CD4-positive, alpha-beta T cell treated with Interleukin-10 for 1 hour (primary cell): ENCODE measurements around the gene EFNB3.

Experiments used
- DNase-seq: peaks from one replicate; pipeline ENCODE4 v3.0.0-alpha.2; 2020

Gene EFNB3, protein sequence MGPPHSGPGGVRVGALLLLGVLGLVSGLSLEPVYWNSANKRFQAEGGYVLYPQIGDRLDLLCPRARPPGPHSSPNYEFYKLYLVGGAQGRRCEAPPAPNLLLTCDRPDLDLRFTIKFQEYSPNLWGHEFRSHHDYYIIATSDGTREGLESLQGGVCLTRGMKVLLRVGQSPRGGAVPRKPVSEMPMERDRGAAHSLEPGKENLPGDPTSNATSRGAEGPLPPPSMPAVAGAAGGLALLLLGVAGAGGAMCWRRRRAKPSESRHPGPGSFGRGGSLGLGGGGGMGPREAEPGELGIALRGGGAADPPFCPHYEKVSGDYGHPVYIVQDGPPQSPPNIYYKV

DNA sequence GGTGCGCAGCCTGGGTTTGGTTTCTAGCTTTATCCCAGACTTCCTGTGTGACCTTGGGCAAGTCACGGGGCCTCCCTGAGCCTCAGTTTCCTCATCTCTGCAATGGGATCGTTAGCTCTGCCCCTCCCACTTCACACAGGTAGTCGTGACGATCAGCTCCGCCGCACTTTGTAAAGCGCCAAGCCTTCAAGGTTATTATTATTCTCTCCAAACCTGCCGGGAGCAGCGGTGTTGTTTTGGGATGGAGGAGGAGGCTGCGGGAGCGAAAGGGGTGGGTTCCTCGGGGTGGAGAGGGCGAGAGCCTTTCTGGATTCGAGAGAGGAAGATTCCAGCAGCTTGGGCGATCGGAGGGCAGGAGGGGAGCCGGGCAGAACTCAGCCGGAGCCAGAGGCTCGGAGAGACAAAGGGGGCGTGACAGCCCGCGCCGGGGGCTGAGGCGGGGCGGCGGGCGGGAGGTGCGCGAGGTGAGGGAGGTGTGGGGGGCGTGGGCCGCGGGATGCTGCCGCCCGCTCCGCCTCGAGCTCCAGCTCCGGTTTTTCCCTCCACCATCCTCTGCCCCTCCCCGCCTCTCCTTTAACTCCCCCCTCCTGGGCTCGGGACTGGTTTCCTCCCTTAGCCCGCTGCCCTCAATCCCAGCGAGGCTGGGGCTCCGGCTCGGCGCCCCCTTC lies at the start of gene EFNB3:
TSS of gene EFNB3 (plus strand) at position 602 of the 668 bp plus-strand sequence. CDS start 397 bp downstream, outside the sequence.
- DNase-seq = no peak

DNA sequence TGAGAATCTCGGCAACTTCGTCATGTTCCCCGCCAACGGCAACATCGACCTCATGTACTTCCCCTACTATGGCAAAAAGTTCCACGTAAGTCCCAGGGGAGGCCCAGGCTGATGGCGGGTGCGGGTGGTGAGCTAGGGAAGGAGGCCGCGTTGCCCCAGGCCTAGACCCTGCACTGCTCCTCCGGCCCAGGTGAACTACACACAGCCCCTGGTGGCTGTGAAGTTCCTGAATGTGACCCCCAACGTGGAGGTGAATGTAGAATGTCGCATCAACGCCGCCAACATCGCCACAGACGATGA lies 49.5 kb upstream of the EFNB3 start:
- no peak for DNase-seq

DNA sequence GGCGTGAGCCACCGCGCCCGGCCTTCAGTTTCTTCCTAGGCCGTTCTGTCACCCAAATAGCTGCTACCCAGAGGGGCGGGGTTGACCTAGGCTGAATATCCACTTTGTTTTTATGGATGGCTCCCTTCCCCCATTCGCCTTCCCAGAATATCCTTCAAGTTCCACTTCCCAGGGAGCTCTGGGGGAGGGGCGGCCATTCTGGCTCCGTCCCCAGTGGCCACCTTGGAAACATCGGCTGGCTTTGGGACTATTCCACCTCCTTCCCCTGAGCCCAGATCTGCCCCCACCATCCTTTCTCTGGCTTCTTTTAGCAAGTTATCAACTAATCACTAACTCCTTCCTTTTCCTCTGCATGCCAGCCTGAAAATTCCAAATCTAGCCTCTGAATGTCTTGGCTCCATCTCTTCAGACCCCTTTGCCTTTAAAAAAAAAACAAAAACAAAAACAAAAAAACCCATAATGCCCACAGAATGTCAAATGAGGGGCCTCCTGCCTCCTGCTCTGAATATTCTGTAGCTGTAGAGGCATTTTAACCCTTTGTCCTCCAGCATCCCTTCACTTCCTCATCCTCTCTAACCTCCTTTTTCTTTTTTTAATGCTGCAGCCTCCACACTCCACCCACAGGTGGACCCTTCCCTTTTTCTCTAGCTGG lies 47.9 kb upstream of the EFNB3 start:
- DNase-seq = no peak

DNA sequence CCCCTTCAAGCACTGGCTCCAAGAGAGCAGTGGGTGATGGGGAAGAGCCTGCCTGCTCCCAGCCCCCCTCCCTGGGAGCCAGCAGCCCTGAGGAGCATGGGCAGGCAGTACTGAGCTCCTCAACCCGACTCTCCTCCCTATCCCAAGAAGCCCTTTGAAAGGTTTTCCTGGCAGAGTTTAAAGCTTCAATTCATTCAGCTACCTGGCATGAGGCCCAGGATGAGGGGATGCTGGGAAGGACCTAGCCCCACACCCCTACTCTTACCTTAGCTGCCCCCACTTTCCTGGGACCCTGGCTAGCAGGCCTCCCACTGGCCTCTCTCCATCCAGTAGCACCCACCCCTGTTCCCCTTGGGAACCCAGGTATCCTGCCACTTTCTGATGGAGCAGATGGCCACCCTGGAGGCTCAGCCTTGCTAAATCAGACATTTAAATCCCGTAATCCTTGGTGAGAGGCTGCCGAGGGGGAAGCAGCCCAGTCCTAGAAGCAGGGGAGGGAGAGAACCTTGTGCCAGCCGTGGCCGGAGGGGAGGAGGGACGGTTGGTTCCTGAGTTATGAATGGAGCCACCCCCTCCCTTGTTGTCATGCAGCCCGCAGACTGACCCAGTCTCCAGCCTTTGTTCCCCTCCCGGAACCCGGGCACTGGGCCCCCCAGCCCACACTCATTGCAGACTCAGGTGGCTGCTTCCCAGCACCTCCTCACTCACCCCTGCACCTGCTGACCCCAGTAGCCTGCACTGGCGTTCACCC lies 37.2 kb upstream of the EFNB3 start:
- DNase-seq = no peak

DNA sequence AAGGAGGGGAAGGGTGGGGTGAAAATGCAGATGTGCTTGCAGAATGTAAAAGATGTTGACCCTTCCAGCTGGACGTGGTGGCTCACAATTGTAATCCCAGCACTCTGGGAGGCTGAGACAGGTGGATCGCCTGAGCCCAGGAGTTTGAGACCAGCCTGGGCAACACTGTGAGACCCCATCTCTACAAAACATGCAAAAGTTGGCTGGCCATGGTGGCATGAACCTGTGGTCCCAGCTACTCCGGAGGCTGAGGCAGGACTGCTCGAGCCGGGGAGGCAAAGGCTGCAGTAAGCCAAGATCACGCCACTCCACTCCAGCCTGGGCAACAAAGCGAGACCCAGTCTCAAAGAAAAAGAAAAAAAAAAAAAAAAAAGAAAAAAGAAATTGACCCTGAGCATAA lies 36.5 kb upstream of the EFNB3 start:
- DNase-seq = no peak

DNA sequence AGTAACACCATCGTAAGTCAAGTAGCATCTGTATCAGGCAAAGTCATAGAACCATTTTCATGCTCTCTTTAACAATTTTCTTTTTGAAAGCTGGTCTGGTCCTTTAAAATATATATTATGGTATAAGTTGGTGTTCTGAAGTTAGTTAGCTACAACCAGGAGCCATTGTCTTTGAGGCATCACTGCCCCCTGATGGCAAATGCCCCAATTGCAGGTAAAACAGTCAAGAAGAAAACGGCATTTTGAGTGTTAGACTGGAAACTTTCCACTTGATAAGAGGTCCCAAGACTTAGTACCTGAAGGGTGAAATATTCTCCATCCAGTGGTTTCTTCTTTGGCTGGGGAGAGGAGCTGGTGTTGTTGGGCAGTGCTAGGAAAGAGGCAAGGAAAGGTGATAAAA lies 31.8 kb upstream of the EFNB3 start:
- DNase-seq = peak; percentile 45

DNA sequence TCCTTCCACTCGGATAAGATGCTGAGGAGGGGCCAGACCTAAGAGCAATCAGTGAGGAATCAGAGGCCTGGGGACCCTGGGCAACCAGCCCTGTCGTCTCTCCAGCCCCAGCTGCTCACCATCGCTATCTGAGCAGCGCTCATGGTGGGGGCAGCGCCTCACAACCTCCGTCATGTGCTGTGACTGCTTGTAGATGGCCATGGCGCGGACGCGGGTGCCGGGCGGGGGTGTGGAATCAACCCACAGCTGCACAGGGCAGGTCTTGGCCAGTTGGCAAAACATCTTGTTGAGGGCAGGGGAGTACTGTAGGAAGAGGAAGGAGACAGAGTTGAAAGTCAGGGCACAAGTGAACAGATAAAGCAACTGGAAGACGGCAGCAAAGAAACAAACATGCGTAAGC lies 30.1 kb upstream of the EFNB3 start:
- no peak for DNase-seq

DNA sequence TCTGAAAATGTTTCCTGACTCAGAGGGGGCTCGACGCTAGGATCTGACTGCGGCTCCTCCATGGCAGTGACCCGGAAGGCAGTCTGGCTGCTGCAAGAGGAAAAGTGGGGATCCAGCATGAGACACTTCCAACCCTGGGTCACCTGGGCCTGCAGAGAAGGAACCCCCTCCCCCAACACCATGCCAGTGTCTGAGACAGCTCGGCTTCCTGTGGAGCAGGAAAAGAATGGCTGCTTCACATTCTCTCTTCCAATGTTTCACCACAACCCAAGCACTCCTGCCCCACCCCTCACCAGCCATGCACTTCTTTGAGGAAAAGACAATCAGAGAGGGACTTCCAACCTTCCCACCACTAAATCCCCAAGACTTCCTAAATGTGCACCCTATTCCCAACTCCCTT lies 28.5 kb upstream of the EFNB3 start:
- DNase-seq = no peak

DNA sequence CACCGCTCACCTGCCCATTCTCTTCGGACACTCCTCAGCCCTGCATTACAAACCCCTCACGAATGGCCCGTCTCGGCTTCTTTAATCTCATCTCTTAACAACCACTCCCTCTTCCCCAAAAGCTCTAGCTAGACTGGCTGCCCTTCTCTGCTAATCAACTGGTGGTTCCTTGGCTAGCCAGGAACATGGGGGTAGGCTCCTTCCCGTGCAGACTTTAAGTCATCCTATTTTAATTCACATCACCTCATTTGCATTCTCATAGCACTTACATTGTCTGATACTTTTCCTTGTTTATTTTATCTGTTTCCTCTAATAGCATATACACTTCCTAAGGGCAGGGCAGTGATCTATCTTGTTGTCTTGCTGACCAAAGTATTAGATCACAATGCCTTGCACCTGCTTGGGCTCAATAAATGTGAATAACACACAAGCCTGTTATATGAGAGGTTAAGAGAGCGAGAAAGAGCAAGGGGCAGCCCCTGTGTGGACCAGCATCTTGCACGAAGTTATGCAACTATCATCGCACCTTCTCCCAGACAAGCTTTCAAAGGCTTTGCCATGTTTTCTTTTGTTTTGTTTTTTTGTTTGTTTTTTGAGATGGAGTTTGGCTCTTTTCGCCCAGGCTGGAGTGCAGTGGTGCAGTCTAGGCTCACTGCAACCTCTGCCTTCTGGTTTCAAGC lies 27.5 kb upstream of the EFNB3 start:
- DNase-seq = no peak

DNA sequence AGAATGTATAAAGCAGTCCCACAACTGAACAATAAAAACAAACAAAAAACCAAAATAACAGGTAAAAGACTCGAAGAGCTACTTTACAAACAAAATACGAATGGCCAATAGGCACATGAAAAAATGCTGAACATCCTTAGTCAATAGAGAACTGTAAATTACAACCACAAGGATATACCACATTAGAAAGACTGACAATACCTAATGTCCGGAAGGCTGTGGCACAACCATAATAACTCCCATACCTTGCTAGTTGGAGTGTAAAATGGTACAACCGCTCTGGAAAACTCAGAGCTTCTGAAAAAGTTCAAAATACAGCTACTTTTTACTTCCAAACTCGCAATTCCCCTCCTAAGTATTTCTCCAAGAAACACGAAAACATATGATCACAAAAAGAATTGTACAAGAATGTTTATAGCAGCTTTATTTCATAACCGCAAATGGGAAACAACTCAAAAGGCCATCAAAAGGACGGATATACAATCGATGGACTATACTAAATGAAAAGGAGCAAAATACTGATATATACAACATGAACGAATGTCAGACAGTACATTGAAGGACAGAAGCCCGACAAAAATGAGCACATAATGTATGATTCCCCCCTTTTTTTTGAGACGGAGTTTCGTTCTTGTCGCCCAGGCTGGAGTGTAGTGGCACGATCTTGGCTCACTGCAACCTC lies 20.0 kb upstream of the EFNB3 start:
- peak; percentile 34 for DNase-seq

DNA sequence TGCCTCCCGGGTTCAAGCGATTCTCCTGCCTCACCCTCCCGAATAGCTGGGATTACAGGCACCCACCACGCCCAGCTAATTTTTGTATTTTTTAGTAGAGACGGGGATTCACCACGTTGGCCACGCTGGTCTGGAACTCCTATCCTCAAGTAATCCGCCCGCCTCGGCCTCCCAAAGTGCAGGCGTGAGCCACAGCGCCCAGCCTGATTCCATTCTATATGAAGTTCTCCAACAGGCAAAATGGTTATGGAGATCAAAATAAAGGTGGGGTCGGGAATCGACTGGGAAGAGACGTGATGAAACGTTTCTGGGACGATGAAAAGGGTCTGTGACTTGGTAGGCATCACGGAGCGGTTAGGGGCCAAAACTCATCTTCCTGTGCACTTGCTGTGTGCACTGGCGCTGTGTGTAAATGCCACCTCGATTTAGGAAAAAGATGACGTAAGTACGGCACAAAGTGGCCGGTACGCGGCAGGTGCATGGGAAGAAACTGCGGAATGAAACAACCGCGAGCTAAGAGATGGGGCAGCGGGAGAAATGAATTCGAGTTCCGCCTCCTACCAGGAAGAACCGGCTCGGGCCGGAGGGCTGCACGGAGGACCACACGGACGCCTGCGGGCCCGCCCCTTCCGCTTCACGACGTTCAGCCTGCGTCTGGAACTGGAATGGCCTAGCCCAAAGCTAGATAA lies 19.3 kb upstream of the EFNB3 start:
- DNase-seq = peak; percentile 90

DNA sequence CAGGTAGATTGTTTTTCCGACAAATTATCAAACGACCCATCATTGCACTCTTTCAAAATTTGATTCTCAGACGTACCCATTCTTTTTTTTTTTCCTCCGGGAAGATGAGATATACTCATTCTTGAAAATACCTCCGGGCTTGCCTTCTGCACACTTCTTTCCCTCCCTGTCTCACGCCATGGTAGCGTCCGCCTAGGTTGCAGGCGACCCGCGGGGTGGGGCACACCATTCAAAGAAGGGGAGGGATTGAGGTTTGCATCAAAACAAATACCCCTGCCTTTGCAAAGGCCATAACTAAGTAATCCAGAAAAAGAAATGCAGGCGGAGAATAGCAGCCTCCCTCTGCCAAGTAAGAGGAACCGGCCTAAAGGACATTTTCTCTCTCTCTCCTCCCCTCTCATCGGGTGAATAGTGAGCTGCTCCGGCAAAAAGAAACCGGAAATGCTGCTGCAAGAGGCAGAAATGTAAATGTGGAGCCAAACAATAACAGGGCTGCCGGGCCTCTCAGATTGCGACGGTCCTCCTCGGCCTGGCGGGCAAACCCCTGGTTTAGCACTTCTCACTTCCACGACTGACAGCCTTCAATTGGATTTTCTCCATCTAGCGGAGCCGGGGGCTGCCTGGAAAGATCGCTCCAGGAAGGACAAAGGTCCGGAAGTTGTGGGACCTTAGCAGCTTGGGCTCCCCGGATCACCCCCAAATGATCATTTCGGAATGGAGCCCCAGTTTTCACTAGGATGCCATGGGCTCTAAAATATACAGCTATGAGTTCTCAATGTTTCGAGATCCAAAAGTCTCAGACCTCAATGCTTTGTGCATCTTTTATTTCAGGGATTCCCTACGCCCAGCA lies 18.6 kb upstream of the EFNB3 start:
- peak; percentile 85 for DNase-seq

DNA sequence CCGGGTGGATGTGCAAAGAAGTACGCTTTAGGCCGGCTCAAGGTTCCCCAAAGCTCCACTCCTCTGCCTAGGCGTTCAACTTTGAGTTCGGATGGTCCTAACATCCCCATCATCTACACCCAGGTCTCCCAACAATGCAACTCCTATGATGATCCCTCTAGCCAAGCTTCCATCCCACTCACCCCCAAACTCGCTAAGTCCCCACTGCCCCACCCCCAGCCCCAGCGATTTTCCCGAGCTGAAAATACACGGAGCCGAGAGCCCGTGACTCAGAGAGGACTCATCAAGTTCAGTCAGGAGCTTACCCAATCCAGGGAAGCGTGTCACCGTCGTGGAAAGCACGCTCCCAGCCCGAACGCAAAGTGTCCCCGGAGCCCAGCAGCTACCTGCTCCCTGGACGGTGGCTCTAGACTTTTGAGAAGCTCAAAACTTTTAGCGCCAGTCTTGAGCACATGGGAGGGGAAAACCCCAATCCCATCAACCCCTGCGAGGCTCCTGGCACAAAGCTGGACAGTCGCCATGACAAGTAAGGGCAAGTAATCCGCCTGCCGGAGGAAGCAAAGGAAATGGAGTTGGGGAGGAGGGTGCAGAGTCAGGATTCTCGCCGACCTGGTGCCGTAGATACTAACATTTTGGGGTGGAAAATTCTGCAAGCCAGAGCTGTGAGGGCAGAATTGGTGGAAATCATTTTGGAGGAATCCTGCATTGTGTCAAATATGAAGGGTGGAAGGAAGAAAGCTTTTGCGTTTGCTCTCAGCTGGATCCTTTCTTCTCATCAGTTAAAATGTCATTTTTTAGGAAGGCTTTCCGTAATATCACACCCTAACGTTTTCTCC lies 17.7 kb upstream of the EFNB3 start, which contains the start of gene TP53:
TSS of gene TP53 (minus strand) at position 419 of the 836 bp plus-strand sequence. CDS start 10,896 bp downstream, outside the sequence.
- DNase-seq = peak; percentile 92

DNA sequence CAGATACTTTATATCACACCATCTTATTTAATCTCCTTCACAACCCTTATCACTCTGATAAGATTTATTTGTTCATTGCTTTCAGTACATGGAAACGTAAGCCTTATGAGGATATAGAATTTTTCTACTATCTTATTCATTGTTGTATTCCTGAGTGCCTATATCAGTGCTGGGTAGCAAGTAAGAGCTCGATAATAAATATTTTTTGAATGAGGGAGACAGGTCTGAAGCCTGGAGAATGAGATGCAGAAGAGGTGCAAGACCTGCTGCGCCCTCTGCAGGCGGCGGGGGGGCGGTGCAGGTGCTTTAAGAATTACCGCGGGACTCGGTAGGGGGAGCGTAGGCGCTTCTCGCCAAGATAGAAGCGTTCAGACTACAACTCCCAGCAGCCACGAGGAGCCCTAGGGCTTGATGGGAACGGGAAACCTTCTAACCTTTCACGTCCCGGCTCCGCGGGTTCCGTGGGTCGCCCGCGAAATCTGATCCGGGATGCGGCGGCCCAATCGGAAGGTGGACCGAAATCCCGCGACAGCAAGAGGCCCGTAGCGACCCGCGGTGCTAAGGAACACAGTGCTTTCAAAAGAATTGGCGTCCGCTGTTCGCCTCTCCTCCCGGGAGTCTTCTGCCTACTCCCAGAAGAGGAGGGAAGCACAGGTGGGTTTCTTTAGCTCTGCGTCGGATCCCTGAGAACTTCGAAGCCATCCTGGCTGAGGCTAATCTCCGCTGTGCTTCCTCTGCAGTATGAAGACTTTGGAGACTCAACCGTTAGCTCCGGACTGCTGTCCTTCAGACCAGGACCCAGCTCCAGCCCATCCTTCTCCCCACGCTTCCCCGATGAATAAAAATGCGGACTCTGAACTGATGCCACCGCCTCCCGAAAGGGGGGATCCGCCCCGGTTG lies 16.8 kb upstream of the EFNB3 start, which contains the start of gene WRAP53:
TSS of gene WRAP53 (plus strand) at position 570 of the 900 bp plus-strand sequence. CDS start at position 742, 172 bp downstream.
- peak; percentile 97 for DNase-seq

DNA sequence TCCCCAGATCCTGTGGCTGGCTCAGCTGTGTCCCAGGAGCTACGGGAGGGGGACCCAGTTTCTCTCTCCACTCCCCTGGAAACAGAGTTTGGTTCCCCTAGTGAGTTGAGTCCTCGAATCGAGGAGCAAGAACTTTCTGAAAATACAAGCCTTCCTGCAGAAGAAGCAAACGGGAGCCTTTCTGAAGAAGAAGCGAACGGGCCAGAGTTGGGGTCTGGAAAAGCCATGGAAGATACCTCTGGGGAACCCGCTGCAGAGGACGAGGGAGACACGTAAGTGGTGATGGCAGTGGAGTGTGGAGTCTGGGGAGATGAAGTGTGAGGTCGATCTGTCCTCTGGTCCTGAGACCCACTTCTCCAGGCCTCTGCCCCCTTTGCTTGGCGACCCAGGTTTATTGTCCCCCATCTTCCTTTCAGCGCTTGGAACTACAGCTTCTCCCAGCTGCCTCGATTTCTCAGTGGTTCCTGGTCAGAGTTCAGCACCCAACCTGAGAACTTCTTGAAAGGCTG lies 16.1 kb upstream of the EFNB3 start:
- no peak for DNase-seq

DNA sequence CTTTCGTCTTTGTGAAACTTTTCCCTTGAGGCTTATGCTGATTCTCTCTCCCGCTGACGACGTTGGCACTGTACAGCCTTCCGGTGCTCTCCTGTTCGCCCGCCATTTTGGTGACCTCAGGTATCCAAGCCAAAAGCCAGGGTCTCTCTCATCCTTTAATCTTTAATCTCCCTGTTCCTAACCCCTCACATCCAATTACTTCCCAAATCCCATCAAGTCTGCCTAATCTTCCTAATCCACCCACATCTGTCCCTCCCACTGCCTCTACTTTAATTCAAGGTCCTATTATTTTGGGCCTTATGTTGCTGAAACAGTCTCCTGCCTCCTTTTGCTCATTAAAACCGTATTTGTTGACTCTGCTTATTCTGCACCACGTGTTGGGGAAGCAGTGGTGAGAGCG lies 9.4 kb upstream of the EFNB3 start:
- no peak for DNase-seq

DNA sequence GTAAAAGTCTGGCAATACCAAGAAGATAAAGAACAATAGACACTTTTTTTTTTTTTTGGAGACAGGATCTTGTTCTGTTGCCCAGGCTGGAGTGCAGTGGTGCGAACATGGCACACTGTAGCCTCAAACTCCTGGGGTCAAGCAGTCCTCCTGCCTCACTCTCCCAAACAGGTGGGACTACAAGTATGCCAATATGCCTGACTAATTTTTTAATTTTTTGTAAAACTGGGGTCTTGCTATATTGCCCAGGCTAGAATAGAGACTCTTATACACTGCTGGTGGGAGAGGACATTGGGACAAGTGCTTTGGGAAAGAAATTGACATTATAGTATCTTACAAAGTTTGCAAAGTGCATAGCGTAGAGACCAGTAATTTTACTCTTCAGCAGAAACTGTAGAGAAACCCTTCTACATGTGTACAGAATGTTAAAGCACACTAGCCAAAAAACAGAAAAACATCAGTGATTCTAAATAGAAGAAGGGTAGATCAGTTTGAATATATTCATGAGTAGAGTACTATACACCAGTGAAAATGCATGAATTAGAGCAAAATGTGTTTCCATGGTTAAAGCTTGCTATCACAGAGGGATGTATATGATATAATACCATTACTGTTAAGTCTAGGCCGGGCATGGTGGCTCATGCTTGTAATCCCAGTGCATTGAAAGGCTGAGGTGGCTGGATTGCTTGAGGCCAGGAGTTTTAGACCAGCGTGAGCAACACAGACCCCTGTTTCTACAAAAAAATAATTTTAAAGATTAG lies 7.0 kb upstream of the EFNB3 start:
- DNase-seq = no peak
